HG03108 (cell line): Measurements from ENCODE around the gene ITLN2.
"Not testable (repeated sequence)": the region's sequence is repeated elsewhere in the genome, so short reads cannot be mapped to it uniquely, and the experiment has no call there.

ENCODE experiments used
- ATAC-seq: cut with Tn5 transposase; IDR thresholded peaks from one replicate; pipeline ENCODE4 v1.9.1; 2021; ENCODE audit warnings: moderate library complexity; ENCODE audit not compliant: unreplicated experiment

Gene ITLN2

DNA sequence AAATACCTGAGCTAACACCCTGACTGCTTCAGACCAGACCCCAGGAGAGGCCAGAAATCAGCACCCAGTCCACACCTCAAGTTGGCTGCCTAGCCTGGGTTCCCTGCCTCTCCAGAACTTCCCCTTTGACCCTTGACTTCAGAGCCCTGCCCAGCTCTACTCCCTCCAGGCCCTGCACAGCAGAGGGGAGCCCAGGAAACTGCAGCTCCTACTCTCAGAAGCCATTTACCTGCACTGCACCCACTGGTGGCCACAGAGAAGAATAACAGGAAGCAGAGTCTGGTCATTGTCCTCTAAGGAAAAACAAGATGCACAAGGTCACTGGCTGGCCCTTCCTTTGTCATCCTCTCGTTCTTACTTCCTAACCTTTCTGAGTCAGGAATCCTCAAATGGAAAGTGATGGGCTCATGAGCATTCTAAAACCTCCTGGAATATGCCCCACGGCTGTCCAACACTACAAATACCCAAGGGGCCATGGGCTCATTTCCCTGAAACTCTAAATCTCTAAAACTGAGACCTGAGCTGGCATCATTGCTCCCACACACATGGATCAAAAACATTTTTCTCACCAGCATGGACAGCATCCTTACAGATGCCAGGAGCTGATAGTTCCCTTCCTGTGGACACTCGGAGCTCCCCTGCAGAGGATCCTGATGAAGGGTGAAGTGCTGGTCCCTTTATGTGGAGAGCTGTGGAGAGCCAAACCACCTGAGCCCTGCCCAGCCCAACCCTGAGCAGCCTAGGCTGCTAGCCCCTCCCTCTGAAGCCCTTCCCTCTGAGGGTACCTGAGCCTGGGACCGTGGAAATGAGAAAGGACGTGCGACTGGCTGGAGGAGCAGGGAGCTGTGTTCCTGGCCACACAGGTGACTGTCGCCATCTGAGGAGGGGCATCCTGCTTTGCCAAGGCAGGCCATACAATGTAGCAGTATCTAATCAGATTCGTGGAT, at the start of gene ITLN2:
Gene ITLN2 (minus strand): TSS at position 652 of the 947 bp plus-strand sequence. CDS start 68 bp downstream, at position 584.
- peak; percentile 61 for ATAC-seq

DNA sequence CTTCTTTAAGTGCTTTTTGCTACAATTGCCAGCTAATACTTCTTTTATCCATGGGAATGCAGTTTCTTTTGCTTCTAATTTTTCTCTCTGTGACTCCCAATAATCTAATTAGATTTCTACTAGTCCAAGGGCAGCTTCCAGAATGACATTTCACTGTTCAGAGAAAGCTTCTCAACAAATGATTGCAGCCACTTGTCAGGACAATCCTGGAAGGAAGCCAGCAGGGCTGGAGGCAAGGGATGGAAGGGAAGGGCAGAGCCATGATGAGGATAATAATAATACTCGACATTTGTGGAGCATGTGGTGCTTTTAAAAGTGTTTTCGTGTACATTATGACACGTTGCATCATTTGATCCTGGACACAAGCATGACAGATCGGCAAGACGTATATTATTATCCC, 46.9 kb upstream of the ITLN2 start:
- no peak for ATAC-seq

DNA sequence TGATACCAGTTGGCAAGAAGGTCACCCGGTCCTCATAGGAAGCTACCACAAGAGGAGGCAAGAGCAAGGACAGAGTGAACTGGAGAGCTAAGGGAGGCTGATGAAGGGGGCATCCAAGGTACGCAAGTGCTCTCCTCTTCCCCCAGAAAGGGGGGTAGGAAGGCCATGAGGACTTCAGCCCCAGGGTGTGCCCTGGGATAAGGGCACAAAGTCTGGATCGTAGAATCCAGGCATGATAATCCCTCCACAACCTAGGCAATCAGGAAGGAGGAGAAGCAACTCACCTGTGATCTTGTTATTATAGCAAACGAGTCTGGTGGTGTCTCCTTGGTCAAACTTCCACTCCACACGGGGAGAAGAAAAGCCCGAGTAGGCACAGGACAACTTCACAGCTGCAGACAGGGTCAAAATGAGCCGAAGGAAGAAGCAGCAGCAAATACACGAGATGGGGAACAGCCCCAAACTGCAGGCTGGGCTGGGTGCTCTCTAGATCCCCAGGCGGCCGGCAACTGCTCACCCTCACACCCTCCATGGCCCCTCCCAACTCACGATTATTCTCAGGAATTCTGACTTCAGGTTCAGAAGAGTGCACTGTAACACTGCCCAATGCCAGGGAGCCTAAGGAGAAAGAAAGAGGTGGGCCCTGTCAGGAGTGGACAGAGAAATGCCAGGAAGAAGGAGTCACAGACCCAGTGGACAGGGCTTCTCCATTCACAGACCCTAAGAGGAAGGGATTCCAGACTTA, 46.3 kb upstream of the ITLN2 start:
- no peak for ATAC-seq

DNA sequence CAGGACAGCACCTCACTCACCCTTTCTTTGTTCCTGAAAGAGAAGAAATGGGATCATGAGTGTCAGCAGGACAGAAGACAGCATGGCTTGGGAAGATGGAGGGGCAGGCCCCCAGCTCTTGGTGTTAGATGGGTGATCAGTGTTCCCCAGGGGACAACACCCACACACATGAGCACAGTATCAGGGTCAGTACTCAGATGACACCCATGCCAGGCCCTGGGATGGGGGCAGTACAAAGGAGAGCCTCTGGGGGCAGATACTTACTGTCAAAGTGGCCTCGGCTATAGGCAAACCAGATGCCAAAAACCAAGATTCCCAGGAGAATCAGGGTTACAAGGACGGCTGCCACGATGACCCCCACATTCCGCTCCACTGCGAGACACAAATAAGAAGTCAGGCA, 44.8 kb upstream of the ITLN2 start:
- no peak for ATAC-seq

DNA sequence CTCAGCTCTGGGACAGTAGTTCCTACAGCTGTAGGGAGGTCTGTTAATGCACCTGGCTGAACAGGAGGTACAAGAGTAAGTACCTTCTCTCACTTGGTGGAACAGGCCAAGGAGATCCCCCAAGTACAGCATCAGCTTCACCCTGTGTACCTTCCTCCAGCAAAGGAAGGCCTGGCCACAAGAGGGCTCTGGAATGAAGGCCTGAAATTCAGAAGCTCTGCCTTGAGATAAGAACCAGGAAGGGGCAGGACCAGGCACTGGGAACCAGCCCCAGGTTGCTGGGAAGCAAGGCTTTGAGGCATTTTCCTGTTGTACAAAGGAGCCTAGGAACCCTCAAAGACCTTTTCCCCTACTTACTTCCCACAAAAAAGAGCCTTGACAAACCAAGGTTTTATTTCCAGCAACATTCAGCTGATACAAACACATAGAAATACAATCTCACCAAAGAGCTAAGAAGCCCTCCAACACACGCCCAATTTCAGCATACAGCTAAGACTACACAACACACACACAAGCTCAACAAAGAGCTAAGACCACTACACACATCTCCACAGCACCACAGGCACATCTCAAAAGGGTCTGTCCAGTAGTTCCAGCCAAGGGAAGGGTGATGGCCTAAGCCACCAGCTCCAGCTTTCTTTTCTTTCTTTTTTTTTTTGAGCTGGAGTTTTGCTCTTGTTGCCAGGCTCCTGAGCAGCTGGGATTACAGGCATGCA, 42.9 kb upstream of the ITLN2 start:
- no peak for ATAC-seq

DNA sequence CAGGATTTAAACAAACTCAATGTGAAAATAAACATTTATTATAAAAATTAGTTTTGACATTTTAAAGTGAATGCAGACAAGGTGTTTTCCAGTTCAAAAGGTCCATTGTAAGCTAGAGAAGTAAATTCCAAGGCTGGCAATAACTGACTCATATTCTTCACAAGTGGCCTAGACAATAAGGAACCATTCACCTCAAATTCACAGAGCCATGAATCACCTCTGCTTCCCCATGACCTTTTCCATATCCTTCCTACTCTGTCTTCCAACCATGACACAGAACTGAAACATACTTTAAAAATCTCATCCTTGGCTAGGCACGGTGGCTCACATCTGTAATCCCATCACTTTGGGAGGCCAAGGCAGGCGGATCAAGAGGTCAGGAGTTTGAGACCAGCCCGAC, 41.6 kb upstream of the ITLN2 start:
- no peak for ATAC-seq

DNA sequence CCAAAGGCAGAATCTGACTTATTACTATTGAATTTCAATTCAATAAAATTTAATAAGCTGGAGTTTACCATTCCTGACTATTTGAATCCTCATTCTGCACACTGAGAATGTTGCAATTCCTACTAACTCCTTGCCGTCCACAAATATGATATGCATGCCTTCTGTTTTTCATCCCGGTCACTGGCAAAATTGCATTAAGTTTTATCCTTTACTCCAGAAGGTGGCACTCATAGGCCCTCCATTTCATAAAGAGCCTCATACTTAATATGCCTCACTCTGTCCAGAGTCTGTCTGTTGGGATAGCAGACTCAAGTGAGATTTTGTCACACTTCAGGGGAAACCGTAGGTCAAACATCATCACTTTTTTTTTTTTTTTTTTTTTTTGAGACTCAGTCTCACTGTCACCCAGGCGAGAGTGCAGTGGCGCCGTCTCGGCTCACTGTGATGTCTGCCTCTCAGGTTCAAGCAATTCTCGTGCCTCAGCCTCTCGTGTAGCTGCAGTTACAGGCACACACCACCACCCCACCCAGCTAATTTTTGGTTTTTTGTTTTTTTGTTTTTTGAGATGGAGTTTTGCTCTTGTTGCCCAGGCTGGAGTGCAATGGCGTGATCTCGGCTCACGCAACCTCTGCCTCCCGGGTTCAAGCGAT, 39.1 kb upstream of the ITLN2 start:
- ATAC-seq, result no peak

DNA sequence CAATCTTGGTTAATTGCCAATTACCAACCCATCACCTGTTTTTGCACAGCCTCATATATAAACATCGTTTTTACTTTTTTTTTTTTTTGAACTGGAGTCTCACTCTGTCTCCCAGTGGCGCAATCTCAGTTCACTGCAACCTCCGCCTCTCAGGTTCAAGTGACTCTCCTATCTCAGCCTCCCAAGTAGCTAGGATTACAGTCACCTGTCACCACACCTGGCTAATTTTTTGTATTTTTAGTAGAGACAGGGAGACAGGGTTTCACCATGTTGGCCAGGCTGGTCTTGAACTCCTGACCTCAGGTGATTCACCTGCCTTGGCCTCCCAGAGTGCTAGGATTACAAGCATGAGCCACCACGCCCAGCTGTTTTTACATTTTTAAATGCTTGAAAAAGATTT, 37.4 kb upstream of the ITLN2 start:
- not testable (repeated sequence) for ATAC-seq

DNA sequence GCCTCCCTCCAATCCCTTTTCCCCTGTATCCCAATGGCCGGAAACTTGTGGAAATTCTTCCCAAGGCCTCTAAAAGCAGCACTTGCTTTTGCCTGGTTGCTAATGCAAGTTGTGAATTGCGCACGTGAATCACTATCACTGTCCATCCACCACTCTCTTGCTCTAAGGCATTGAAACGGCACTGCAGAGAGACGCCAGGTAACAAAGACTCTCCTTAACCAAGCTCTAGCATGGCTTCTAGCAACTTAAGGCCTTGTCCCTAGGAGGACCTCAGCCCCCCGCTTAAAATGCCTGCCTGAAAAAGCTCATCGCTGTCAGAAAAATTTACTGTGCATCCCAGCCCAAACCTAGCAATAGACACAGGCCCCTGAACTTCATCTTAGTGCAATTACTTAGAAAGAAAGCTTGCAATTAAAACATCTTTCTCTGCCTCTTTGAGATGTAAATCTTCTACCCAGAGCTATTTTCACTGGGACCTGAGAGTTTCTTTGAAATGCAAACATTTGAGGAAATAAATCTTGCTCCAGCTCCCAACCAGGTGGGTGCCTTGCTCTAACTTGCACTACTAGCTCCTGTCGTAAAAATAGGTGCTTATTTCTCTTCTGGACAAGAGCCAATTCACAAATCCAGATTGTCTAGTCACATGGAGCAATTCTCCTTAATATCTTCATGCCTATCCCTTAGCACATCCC, 32.9 kb upstream of the ITLN2 start:
- no peak for ATAC-seq

DNA sequence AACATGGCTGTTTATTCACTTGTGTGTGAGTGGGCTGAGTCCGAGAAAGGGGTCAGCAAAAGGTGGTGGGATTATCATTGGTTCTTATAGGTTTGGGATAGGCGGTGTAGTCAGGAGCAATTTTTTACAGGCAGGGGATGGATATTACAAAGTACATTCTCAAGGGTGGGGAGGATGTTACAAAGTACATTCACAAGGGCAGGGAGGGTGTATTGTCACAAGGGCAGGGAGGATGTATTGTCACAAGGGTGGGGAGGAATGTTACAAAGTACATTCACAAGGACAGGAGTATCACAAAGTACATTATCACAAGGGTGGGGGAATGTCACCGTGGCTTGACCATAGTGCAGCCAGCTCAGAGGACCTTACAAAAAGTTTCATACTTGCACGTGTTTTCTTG, 31.1 kb upstream of the ITLN2 start:
- no peak for ATAC-seq

DNA sequence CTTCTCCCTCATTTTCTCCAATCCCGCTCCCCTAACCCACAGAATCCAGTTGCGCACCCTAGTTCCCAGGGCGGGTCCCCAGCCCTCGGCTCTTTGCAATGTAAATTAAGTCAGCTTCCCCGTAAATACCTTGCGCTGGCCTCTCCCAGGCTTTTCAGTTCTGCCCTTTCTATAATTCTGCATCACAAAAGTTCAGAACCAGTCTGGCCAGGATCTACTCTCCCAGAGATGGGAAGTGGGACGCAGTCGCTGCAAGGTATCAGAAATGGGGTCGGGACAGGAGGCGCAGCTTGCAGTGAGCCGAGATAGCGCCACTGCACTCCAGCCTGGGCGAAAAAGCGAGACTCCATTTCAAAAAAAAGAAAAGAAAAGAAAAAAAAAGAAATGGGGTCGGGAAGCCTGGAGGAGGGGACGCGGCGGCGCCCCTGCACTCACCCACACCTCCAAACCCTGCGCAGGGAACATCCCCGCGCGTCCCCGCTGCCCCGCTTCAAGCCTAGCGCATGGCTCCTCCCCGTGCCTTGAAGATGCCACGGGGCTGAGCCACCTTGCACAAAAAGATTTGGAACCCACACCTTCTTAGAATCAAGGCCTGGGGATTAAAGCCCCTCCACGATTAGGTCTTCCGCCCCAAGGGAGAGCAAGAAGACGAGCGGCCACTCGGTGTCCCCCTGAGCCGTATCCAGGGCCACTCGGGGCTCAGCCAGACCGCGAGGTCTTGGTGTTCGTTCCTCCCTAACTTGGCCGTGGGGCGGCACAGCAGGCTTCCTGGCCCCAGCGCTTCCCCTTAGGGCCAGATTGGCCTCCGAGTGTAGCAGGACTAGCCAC, 27.2 kb upstream of the ITLN2 start:
- no peak for ATAC-seq

DNA sequence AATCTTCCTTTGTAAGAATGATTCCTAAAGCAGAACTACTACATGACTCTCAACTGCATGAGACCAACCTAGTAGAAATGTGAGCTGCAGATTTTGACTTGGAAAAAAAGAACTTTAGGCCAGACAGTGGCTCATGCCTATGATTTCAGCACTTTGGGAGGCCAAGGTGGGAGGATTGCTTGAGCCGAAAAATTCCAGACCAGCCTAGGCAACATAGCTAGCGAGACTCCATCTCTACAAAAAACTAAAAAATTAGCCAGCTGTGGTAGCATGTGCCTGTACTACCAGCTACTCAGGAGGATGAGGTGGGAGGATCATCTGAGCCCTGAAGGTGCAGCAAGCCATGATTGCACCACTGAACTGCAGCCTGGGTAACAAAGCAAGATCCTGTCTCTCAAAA, 24.7 kb upstream of the ITLN2 start:
- ATAC-seq, result no peak

DNA sequence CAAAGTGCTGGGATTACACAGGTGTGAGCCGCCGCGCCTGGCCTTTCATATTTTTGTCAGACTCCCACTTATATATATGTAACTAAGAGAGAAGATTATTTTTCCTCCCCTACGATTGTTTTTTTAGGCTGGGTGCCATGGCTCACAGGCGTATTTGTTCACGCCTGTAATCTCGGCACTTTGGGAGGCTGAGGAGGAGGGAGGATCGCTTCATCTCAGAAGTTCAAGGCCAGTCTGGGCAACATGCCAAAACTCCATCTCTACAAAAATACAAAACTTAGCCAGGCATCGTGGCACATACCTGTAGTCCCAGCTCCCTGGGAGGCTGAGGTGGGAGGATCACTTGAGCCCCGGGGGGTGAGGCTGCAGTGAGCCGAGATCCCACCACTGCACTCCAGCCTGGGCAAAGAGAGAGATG, 23.9 kb upstream of the ITLN2 start:
- ATAC-seq, result no peak

DNA sequence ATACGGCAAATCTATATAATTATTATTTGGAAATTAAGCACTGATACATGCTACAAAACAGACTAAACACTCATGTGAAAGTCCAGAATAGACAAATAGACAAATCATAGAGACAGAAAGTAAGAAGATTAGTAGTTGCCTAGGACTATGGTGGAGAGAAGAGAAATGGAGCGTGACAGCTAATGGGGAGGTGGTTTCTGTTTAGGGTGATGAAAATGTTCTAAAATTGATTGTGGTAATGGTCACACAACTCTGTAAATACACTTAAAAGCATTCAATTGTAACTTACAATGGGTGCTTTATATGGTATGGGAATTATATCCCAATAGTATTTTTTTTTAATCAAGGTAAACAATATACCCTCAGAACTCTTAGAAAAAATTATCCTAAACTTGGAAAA, 20.4 kb upstream of the ITLN2 start:
- no peak for ATAC-seq

DNA sequence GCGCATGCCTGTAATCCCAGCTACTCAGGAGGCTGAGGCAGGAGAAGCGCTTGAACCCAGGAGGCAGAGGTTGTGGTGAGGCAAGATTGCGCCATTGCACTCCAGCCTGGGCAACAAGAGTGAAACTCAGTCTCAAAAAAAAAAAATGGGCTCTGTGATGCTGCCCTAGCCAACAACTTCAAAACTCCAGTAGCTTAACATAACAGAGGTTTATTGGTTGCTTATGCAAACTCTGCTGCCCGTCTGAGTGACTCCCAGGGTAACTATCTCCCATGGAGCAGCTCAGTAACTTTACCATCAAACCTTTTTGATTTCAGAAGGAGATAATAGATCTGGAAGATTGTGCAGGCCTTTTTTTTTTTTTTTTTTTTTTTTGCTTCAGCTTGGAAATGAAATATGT, 18.9 kb upstream of the ITLN2 start:
- no peak for ATAC-seq

DNA sequence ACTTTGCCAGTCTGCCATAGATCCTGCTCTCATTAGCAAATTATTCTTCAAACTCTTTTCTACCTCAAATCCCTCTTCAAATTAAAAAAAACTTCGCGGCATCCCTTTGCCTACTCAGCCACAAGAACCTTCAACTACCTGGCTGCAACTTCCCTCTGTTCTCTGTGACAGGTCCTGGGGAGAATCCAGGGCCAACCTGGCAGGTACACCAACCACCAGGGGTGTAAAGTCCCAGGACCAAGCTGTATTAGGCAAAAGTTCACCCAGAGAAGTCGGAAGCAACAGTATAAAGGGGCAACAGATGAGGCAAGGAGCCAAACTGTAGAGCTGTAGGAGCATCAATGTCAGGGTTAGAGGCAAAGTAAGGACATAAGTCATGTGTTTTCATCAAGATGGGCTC, 18.3 kb upstream of the ITLN2 start:
- ATAC-seq, result no peak

DNA sequence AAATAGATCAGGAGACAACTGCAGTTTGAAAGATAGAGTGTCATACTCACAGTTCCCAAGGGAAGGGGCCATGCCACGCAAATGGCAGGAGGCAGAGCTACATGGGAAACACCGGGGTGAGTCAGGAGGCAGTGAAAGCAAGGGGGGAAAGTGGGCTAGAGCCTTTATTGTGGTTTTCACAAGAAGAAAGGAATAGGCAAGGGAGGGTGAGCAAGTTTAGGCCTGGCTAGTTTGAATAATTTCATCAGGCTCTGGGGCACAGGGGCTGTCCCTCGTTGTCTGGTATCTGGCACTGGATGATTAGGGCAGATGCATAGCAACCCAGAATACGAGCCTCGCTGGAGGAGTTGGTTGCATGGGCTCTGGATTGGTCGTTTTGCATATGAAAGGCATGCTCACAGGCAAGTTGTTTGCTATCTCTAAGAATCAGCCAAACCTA, 17.0 kb upstream of the ITLN2 start:
- no peak for ATAC-seq

DNA sequence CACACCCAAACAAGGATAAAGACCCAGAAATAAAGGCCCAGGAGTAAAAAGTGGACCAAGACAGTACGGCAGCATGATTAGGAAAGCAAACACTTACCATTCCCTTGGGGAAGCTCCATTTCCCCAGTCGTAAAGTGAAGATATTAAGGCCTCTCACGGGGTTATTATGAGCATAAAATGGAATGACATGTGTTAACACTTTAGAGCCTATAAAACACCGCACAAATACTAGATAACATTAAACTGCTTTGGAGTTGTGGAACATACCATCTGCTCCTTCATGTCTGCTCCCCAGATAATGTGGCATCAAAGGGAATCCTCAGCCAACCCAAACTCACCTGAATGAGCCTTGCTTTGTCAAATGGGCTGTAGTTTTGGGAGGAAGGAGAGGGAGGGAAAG, 8.9 kb upstream of the ITLN2 start:
- ATAC-seq, result no peak

DNA sequence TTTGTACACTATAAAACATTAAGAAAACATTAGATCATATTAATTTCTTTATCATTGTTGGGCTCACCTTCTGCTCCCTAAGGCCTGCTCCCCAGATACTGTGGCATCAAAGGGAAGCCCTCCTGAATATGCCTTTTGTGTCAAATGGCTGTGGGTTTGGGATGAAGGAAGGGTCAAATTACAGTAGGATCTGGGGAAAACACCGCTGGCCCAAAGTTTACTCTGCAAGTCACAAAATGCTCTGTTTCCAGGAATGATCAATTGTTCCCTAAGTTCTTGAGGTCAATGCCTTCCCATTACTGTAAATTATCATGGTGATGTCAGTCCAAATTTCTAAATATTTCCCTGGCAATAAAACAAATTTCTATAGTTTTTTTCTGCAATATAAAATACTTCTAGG, 6.8 kb upstream of the ITLN2 start:
- no peak for ATAC-seq
